Right lobe of liver (tissue), 4 donors: ENCODE results near the gene WWC2.

Experiments
- CTCF ChIP-seq, 4 donors: fragments of 200-600 bp in 3 of 4; fragments of 450-650 bp in 1 of 4; IDR thresholded peaks; one replicate each; pipeline versions ENCODE4 v1.5.1 to v1.8.0; 2016 to 2022; ENCODE audit warnings: antibody characterized with exemption in 4 of 4, mild to moderate bottlenecking in 2 of 4
- POLR2A ChIP-seq: fragments of 450-650 bp; IDR thresholded peaks from one replicate; pipeline ENCODE4 v1.6.1; 2017; ENCODE audit warnings: antibody characterized with exemption, mild to moderate bottlenecking
- donor health status: DM: no; HTN: no; CAD: no.
- donor health status: DM: no; HTN: no; CAD: no.
- donor health status: DM: no; HTN: yes; CAD: no.

GRCh38 chr4:183349673-183350072, 250.6 kb downstream of the WWC2 start:
- no peak for TF ChIP-seq CTCF (IDR thresholded peaks at IDR 0.05)
- TF ChIP-seq POLR2A: no peak
